GM19023 (cell line): ENCODE data around the gene WFS1.

ENCODE experiments used
- ATAC-seq: cut with Tn5 transposase; IDR thresholded peaks from one replicate; pipeline ENCODE4 v1.9.1; 2021; ENCODE audit warnings: mild to moderate bottlenecking, moderate library complexity; ENCODE audit not compliant: unreplicated experiment

The WFS1 gene

DNA sequence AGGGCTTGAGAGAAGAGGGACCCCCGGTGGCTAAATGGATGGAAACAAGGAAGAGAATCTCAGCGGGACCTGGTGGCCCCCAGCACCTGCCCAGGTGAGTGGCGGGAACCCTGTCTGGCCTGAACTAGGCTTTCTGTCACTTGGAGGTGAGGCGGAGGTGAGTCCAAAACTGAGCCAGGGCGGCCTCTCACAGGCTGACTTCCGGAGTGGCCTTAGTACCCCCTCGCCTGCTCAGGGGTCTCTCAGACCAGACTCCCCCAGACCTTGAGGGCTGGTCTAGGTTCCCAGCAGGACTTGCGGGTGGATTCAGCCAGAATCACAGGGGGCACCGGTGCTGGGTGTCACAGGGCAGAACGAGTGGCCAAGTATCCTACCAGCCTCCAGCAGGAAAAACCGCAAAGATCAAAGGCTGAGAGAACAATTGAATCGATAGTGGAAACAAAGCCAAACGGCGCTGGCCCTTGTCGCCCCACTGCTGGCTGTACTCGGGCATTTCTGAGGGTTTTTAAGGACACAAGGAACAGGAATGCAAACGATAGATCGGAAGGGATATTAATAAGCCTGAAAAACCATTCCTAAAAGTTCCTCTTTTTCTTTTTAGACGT lies 67.8 kb downstream of the WFS1 start:
- ATAC-seq = no peak

DNA sequence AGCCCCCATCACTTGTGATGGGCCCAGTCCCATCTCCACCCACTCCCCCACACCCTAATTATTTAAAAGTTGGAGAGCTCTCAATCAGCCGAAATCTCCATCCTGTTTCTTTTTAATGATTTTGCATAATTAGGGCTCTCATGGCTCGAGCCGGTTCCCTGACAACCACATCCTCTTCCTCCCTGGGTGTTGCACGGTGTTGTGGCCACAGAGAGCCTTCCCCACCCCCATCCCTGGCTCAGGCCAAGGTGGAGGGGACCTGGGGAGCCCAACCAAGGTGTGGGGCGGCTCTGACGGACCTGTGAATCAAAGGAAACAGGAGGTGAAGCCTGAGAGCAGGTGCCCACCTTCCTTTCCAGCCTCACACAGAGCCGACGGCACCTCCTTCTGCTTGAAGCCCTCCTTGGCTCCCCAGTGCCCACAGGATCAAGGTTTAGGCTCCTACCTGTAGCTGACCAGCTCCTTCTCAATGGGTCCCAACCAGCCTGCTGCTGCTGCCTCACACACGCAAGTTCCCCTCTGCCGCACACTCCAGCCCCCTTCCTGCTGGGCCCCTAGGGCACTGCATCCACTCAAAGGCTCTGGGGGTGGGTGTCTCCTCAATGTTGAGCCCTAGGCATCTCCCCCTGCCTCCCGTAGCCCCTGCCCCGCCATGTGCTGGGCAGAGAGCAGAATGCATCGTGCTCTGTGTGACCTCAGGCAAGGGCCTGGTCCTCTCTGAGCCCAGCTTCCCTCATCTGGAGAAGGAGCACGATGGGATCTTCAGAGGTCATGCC lies 68.7 kb downstream of the WFS1 start:
- ATAC-seq = no peak

DNA sequence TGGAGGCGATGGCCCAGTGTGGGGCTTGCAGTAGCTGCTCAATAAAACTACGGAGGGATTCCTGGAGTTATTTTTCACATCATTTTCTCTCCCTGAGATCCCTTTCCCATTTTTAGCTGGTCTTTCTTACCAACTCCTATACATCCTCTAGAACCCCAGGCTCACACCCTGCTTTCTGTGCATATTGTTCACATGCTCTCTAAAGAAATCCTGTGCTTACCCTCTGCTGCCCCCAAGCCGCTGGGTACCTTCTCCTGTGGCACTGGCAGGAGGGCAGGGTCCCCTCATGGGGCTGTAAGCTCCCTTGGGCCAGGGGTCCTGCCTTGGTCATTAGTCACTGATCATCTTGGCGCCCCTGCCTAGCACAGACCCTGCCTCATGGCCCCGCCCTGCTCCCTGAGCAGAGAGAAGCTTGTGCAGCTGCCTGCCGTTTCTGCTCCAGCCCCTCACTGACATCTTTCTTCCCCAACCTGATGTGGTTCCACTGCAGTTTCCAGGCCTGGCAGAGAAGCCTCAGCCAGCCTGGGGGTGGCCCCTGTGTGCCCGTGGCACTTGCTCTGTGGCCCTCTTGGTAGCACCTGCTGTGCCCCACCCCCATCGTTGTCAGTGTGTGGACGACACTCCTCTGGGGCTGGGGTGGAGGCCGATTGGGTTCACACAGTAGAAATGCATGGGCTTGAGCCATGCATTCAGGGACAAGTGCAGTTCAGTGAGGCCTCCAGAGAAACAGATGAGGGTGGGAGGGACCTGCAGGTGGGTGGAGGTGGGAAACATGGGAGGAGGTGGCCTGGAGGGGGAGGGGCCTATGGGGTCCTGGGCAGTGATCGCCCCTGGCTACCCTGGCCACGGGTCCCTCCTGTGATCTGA lies 69.5 kb downstream of the WFS1 start:
- ATAC-seq = no peak

DNA sequence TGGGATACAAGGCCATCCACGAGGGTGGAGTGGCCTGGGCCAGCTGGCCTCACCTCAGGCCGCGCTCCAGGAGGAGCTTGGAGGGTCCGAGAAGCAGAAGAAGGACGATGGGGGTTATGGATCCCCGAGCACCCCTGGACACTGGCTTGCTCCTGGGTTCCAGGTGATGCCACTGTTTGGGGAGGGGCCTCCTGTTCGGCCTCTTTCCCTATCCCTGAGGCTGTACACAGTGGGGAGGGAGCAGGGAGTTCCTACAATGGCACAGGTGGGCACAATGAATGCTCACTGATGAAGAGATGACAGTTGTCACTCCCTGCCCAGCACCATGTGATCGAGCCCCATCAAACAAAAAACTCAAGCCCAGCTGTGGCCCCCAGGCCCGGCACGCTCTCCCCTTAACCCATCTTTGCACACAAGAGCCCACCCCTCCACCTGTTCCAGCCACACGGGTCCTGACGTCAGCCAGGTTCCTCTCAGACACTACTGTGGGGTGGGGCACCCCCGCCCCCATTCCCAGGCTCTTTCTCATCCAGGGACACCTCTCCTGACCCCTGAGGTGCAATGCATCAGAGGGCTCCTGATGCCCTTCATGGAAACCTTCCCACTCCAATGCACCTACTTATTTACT lies 70.3 kb downstream of the WFS1 start:
- no peak for ATAC-seq

DNA sequence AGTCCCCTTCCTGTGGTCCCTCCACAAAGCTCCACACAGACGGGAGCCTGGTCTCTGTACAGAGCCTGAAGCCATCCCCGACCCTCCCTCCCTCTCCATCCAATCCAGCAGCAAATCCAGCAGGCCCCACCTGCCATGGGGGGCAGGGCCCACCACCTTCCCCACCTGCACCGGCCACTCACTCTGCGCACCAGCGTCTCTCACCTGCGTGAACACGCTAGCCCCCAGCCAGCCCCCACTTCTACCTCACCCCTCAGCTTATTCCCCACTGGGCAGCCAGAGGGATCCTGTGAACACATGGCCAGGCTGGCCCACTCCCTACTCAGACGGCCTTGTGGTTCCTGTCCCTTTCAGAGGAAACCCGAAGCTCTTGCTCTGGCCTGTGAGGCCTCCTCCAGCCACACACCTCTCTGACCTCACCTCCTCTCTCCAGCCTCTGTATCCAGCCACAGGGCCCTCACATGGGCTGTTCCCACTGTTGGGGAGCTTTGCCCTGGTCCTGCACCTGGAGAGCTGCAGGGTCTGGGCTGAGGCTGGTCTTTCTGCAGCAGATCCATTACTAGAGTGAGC lies 70.9 kb downstream of the WFS1 start:
- ATAC-seq = no peak

DNA sequence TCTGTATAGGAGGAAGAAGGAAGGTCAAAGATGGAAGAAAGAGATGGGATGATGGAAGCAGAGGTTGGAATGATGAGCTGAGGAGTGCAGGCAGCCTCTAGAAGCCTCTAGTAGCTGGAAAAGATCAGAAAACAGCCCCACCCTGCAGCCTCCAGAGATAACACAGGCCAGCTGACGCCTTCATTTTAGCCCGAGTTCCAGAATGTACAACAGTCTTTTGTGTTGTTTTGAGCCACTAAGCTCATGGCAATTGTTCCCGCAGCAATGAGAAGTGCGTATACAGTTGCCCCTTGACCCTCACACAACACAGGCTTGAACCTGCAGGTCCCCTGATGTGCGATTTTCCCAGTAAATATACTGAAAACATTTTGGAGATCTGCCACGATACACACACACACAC lies 72.0 kb downstream of the WFS1 start:
- no peak for ATAC-seq

DNA sequence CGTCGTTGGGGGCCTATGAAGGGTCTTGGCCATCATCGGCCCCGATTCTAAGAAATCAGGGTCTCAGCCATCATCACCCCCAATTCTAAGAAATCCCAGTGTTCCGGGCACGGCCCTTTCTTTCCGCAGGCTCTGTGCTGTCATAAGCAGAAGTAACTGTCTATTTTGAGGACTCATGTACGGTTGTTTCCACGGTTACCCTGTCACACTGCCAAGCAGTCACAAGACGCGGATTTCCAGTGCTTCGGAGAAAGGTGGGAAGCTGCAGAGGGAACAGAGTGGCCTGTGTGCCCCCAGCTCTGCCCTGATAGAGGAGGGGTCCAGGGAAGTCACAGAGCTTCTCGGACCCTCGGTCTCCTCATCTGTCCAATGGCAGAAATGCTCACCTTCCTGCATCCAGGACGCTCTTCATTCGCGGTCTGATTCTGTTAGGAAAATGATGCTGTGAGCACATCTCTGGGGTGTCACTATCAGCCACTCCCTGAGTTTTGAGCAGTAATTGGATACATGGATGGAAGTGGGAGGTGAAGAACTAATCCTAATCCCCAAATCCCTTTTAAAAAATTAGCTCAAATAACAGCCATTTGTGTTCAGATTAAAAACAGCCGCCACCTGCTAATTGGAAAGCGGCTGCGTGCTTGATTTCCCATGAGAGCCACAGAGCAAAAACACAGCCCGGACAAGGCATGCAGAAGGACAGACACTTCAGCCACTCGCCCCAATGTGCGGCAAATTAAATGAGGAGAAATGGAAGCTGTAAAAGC lies 73.1 kb downstream of the WFS1 start:
- no peak for ATAC-seq

DNA sequence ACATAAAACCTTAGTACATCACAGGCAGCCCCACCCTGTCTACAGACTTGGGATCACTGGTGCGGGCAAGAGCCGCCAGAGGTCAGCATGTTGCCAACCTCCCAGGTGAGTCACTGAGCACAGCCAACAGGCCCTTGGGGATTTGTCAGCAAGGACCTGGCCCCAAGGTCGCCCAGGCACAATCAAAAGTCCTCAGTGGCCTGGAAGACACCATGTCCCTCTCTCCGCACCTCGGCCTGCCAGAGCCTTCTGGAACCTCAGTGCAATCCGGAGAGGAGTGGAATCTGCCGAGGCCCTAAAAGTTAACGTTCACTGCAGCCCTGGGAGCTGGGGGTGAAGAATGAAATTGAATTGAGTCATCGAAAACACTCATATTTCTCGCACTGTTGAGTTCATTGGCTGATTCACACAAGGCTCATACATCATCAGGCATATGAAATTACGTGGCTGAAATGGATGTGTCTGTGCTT lies 74.3 kb downstream of the WFS1 start:
- ATAC-seq = no peak

DNA sequence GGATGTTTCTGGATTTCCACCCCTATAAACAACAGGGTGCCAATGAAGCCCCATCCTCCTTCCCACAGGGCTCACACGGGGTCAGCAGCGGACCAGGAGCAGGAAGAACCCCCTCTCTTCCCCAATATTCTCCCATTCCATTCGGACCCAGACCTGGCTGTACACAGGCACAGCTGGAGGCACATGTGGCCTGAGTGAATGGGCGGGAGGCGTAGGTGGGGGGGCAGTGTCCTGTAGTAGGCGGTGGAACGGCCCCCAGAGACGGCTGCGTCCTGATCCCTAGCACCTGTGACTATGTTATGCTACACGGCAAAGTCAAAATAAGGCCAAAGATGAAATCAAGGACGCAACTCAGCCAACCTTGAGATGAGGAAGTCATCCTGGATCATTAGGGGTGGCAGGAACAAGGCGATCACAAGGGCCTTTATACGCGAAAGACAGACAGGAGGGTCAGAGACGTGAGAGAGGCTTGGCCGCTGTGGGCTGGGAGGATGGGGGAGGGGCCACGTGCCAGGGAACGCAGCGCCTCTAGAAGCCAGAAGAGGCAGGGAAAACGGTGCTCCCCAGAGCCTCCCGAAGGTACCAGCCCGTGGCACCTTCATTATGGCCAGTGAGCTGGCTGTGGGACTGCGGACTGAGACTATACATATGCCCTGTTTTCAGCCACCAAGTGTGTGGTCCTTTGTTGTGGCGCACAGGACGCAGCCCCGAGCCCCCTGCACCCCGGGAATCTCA lies 75.6 kb downstream of the WFS1 start:
- no peak for ATAC-seq

DNA sequence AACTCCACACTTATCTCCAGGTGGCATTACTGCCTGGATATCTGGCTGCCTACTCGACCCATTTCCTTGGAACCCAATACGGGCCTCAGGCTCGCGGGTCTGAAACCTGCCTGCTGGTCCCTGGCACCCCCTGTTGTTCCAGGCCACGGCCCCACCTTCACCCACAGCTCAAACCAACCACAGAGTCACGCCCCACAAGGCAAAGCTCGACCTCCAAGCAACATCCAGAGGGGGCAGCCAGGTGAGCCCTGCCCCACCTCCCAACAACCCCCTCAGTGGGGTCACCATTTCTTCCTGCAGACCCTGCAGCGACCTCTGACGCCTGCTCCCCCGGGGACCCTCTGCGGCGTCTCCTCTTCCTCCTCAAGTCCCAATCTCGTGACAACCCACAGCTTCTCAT lies 76.2 kb downstream of the WFS1 start:
- ATAC-seq = no peak

DNA sequence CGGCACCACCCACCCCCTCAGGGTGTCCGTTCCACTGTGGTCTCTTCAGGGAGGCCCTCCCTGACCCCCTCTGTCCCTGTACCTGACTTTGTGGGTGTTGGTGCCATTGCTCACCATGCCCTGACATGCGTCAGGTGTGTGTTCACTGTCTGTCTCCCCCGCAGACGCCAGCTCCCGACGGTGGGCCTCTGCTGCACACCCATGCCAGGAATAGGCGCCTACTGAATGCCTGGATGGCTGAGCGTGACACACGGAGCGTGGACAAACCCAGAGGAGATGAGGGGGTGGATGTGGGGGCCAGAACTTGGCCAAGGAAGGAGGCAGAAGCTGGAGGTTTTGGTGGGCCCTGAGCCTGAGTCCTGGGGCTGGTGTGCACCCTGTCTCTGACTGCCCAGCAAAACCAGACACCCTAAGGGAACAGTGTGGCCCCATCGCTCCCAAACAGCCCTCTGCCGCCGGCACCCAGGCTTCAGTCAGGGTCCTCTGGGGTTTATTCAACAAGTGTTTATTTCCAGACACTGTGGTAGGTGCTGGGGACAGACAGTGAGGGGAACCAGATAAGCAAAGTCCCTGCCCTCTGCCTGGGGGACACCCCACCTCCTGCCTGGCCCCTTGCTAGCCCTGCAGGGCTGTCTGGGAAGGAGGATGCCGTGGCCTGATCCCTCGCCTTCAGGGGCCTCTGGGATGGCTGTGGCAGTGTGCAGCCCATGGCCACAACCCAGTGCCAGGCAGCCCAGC lies 76.9 kb downstream of the WFS1 start:
- no peak for ATAC-seq

DNA sequence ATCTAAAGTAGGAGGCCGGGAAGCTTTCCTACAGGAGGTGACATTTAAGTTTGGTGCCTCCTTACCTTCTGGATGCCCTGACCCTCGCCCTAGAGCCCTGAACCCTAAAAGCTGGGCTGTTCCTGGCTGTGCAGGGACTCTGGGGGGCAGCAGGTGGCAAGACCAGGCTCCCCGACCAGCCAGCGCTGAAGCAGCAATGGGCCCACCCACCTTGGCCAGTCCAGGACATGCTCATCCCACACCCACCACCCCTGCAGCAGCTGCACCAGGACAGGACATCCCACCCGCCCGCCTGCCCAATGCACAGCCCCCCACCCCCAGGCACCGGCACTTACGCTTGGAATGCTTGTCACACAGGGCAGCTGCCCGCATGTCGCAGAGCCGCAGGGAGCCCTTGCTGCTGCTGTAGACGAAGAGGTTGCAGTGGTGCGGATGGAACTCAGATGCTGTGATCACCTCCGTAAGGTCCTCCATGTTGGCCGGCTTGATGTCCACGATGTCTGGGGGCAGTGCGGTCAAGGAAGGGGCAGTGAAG lies 77.9 kb downstream of the WFS1 start:
- ATAC-seq = no peak

DNA sequence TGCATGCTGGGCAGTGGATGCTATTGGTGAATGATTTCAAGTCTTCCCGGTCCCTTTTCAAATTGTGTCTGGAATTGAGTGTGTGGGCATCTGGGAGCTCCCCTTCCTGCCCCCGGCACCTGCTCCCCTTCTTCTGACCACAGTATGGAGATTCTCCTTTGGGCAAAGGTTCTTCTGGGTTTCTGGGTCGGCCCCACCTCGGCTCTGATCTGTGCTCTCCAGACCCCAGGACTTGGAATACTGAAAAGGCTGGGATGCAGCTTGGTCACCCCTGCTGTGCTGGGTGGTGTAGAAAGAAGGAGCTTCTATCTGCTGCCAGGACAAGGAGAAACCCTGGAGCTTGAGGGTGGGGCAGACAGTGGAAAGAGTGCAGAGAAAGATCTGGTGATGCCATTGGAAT lies 78.8 kb downstream of the WFS1 start:
- no peak for ATAC-seq

DNA sequence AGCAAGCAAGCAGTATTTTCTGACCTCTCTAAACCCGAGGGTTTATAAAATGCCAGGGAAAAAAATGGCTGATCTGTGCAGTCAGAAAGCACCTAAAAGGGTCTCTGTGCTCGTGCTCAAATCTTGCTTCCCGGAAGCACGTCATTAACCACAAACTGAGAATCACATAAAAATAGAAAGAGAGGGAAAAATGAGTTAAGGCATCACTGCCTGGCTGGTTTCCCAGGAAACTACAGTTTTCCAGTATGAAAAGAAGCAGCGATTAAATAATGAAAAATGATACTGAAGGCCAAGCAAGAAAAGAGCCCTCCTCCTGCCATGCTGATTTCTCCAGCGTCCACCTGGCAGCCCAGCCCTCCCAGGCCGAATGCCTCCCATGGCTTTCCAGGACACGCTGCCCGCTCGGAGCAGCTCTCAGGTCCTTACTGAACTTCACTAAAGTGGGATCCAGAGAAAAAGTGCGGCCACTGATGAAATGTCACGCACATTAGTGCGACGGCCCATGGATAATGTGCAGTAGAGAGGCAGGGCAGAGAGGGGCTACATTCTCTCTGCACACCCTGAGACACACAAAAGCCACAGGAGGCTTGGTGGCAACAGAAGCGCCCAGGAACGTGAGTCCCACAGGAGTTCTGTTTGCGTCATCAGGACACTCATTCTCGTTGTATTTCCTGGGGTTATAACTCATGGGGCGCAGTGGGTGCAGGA lies 80.4 kb downstream of the WFS1 start:
- no peak for ATAC-seq

DNA sequence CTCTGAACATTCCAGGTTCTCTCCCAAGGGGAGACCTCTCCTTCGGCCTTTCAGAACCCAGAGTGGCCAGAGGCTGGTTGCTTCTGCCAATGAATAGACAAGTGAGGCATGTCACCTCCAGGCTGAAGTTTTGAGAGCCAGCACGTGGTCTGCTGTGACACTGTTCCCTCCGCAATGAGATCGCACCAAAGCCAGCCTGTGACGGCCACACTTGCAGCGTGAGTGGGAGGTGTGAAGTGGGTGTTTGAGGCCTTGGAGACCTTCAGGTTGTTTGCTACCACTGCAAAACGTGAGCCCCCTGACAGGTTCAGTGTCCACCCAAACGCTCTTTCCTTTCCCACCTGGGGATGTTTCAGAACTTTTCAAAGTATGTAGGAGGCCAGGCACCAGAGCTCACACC lies 81.0 kb downstream of the WFS1 start:
- no peak for ATAC-seq

DNA sequence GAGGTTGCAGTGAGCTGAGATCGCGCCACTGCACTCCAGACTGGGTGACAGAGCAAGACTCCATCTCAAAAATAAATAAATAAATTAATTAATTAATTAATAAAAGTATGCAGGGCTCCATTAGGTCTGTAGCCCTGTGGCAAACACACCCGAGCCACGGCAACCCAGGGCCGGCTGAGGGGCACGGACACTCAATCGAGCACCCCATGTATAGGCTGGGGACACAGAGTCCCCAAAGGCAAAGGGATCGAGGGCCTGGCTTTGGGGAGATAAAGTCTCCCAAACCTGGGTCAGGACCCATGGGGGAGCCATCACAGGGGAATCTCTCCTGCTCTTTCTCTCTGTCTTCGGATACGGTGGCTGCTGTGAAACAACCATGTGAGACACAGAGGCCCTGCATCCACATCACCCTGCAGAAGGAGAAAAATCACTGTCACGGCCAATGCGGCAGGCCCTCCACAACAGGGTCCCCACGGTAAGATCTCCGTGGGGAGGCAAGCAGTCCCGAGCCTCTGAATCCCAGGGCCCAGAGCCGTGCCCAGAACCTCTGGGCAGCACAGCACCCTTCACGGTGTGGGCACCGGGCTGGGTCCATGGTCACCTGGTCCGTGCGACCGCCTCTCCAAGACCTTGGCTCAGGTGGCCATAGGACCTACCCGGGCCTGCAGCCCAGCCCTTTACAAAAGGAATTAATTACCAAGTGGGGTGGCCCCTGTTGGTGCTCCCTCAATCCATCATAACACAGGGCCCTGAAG lies 81.8 kb downstream of the WFS1 start:
- no peak for ATAC-seq

DNA sequence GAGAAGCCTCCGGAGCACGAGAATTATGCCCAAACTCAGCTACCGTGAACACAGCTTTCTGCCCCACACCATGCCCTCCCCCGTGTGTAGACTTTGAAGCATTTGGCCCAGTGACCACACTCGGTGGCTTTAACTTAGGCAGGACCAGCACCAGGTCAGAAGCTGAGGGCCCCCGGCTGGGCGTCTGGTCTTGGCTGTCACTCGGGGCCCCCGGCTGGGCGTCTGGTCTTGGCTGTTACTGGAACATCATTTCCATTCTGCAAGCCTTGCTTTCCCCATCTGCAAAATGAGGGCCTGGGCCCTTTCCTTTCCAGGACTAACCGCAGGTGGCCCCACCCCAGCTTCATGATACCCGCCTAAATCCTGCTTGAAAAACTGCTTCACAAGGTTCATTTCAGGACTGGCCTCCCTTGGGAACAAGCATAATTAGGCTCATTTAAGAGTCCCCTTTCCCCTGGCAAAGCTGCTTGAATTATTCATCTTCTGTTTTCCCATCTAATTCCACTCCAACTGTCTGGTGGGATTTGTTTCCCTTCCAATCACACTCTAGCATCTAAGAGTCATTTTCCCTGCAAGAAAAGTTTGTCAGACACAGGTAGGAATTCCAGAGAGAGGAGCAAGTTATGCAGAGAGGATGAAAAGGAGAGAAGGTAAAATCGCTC lies 82.5 kb downstream of the WFS1 start:
- ATAC-seq = no peak
